GM13977 (cell line): ENCODE results near the gene AGAP1.

Experiments
- DNase-seq: peaks from one replicate; pipeline ENCODE4 v3.0.0; 2012; ENCODE audit warnings: low spot score
- CTCF ChIP-seq: IDR thresholded peaks from 2 replicates; pipeline ENCODE4 v1.5.1; 2012; ENCODE audit warnings: mild to moderate bottlenecking, control low read depth; ENCODE audit not compliant: insufficient read depth; ENCODE audit errors: extremely low read depth, missing control alignments
- in situ Hi-C: fragments of 300-500 bp; cut with MboI; formaldehyde crosslinking; loops from one replicate; pipeline ENCODE4 v1.12.0; 2022; ENCODE audit warnings: low sequenced_read_pairs, low pct_unique_long_range_greater_than_20kb, mixed read lengths, inconsistent platforms; ENCODE audit not compliant: unreplicated experiment

The AGAP1 gene

GRCh38 chr2:235970204-235971040 is 476.6 kb downstream of the AGAP1 start:
- in situ Hi-C loops = no loop called here
- no peak for TF ChIP-seq CTCF
- no peak for DNase-seq

GRCh38 chr2:235976516-235976915 is 482.7 kb downstream of the AGAP1 start:
- in situ Hi-C loops = no loop called here
- DNase-seq = no peak
- no peak for TF ChIP-seq CTCF

GRCh38 chr2:235976956-235977355 is 483.1 kb downstream of the AGAP1 start:
- in situ Hi-C loops = no loop called here
- no peak for TF ChIP-seq CTCF
- DNase-seq = no peak

- DNase-seq = no peak
- no peak for TF ChIP-seq CTCF
- in situ Hi-C loops = no loop called here
These were observed 483.6 kb downstream of the AGAP1 start for GRCh38 chr2:235977445-235977844.

- no peak for DNase-seq
- no peak for TF ChIP-seq CTCF
- in situ Hi-C loops = no loop called here
These were observed 484.2 kb downstream of the AGAP1 start for GRCh38 chr2:235978022-235978421.

- no peak for TF ChIP-seq CTCF
- DNase-seq = no peak
- in situ Hi-C loops = no loop called here
These were observed 485.2 kb downstream of the AGAP1 start for GRCh38 chr2:235979037-235979436.
